Upper lobe of right lung (tissue), 1 donor: ENCODE measurements around the gene ZCCHC24. TPM values are rescaled to one million over a fixed set of nuclear protein-coding genes. Genes with fewer than 3 reads are reported as not detected.
A peak's percentile ranks its signal among the peaks of the same experiment; 100 is the strongest.

Experiments
- ATAC-seq: fragments of 200-7000 bp; cut with Tn5 transposase; one replicate; pipeline ENCODE4 v1.9.1; 2020; ENCODE audit warnings: mild to moderate bottlenecking, moderate library complexity
- DNase-seq: peaks from one replicate; pipeline ENCODE4 v3.0.0-alpha.2; 2020
- H3K27ac ChIP-seq: fragments of 200-600 bp; one replicate; pipeline ENCODE4 v1.8.0; 2022
- H3K27me3 ChIP-seq: fragments of 200-600 bp; one replicate; pipeline ENCODE4 v1.8.0; 2022; ENCODE audit warnings: mild to moderate bottlenecking
- H3K36me3 ChIP-seq: fragments of 200-600 bp; one replicate; pipeline ENCODE4 v1.8.0; 2022
- H3K4me1 ChIP-seq: fragments of 200-600 bp; one replicate; pipeline ENCODE4 v1.8.0; 2022
- H3K4me3 ChIP-seq: fragments of 200-600 bp; one replicate; pipeline ENCODE4 v1.8.0; 2022; ENCODE audit warnings: mild to moderate bottlenecking
- H3K9me3 ChIP-seq: fragments of 200-600 bp; one replicate; pipeline ENCODE4 v1.8.0; 2022
- intact Hi-C: fragments of 100-400 bp; cut with DNase I; formaldehyde crosslinking; loops from one replicate; pipeline ENCODE4 v1.11.0; 2022
- total RNA-seq: library from RNA; stranded (reverse); fragmentation: NEBNext Ultra II Directional; extraction: Animal tissue kit (Norgen Biotek cat#: 25700); gene quantifications from one replicate; pipeline ENCODE4 v1.2.1, GENCODE V29; 2021
- TF ChIP-seq, protein P1 (sequence below): fragments of 200-600 bp; IDR thresholded peaks from one replicate; pipeline ENCODE4 v1.8.0; 2022; ENCODE audit warnings: antibody characterized with exemption
- donor health status: DM: no; HTN: yes; CAD: no; lungs with severe emphysema.

The ZCCHC24 gene
- total RNA-seq, 1 donor from 2014 or later, result 32.4 TPM

DNA sequence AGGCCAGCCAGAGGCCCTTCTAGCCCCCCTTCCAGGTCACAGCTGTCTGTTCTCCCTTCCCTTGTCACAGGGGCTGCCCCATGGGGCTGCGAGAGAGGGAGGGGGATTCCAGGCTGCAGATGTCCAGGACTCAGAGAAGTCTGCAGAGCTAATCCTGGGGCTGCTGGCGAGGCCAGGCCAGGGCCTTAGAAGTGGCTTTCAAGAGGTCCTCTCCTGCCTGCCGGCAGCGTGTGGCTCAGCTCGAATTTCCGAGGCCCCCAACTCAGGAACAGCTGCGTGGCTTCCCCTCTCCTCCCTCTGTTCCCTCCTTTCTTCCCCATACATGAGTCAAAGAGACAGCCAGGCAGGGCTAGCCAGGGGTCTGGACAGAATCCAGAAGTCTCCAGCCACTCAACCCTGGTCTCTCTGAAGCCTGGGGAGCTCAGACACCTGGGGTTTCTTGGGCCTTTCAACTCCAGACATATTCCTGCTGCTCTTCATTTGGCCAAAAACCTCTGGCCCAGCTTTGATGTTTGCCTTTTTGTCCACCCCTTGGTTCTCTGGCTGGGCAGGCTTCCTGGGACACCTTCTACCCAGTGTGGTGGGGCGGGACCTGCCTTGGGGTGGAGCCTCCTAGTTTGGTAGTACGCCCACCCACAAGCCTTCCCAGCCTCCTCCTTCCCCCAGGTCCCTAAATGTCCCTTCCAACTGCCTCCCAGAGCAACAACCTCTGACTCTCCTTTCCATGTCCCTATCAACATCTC is 45.1 kb upstream of the ZCCHC24 start:
- peaks cover 16% of the 10 kb centered on the region for H3K4me1 ChIP-seq
- H3K9me3 ChIP-seq, result no peaks in the 10 kb centered on the region
- ATAC-seq (peak; percentile 8), DNase-seq (no peak)
- intact Hi-C loops, result no loop called here
- H3K27ac ChIP-seq, result peak overlapping the region; percentile 24
- no peak overlapping the region for H3K4me3 ChIP-seq
- TF ChIP-seq, protein P1, sequence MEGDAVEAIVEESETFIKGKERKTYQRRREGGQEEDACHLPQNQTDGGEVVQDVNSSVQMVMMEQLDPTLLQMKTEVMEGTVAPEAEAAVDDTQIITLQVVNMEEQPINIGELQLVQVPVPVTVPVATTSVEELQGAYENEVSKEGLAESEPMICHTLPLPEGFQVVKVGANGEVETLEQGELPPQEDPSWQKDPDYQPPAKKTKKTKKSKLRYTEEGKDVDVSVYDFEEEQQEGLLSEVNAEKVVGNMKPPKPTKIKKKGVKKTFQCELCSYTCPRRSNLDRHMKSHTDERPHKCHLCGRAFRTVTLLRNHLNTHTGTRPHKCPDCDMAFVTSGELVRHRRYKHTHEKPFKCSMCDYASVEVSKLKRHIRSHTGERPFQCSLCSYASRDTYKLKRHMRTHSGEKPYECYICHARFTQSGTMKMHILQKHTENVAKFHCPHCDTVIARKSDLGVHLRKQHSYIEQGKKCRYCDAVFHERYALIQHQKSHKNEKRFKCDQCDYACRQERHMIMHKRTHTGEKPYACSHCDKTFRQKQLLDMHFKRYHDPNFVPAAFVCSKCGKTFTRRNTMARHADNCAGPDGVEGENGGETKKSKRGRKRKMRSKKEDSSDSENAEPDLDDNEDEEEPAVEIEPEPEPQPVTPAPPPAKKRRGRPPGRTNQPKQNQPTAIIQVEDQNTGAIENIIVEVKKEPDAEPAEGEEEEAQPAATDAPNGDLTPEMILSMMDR, result no peak
- H3K27me3 ChIP-seq, result no peaks in the 10 kb centered on the region
- no peaks in the 10 kb centered on the region for H3K36me3 ChIP-seq

DNA sequence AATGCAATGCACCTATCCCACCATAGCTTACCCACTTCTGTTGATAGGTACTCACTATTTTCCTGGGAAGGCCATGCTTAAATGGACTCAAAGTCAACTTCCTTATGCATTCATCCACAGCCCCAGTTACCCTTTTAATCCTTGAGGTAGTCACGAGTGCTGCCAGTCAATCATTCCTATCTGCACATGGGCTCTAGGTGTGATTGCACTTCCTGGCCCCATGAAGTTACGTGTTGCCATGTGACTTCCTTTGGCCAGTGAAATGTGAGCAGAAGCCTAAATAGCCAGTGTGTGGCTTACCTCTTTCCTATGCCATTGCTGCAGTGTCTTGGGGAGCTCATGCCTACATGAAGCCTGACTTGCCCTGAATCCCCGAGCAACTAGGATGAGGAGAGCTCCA is 43.4 kb upstream of the ZCCHC24 start:
- no peak for ATAC-seq

DNA sequence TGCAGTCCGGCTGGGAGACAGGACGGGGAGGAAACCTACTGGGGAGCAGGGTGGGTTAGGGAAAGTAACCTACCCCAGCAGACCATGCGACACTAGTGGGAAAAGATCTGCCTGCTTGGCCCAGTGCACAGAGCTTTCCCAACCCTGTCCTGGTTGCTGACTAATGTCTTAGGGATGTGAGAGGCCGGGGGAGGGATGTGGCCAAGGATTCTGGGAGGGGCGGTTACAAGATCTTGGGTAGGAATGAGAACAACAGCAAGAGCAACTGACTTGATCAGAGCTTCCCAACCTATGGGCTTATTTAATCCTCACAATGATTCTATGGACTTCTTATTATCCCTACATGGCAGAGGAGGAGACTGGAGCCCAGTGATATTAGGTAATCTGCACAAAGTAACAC is 42.9 kb upstream of the ZCCHC24 start:
- intact Hi-C loops, result no loop called here
- ATAC-seq (peak; percentile 79), DNase-seq (no peak)
- peaks cover 16% of the 10 kb centered on the region for H3K4me1 ChIP-seq
- H3K27ac ChIP-seq, result peak overlapping the region; percentile 66
- TF ChIP-seq, protein P1, result no peak
- H3K36me3 ChIP-seq, result no peaks in the 10 kb centered on the region
- no peaks in the 10 kb centered on the region for H3K9me3 ChIP-seq
- H3K4me3 ChIP-seq, result no peak overlapping the region
- no peaks in the 10 kb centered on the region for H3K27me3 ChIP-seq

More for the DNA sequence above, 43.4 kb upstream of the ZCCHC24 start:
- intact Hi-C loops, result no loop called here
- Histone ChIP-seq H3K27me3 (no peaks in the 10 kb centered on the region), H3K9me3 (no peaks in the 10 kb centered on the region), H3K4me3 (no peak overlapping the region), H3K27ac (peak overlapping the region; percentile 66), H3K36me3 (no peaks in the 10 kb centered on the region), H3K4me1 (peaks cover 16% of the 10 kb centered on the region)
- TF ChIP-seq, protein P1, result no peak
- no peak for DNase-seq

DNA sequence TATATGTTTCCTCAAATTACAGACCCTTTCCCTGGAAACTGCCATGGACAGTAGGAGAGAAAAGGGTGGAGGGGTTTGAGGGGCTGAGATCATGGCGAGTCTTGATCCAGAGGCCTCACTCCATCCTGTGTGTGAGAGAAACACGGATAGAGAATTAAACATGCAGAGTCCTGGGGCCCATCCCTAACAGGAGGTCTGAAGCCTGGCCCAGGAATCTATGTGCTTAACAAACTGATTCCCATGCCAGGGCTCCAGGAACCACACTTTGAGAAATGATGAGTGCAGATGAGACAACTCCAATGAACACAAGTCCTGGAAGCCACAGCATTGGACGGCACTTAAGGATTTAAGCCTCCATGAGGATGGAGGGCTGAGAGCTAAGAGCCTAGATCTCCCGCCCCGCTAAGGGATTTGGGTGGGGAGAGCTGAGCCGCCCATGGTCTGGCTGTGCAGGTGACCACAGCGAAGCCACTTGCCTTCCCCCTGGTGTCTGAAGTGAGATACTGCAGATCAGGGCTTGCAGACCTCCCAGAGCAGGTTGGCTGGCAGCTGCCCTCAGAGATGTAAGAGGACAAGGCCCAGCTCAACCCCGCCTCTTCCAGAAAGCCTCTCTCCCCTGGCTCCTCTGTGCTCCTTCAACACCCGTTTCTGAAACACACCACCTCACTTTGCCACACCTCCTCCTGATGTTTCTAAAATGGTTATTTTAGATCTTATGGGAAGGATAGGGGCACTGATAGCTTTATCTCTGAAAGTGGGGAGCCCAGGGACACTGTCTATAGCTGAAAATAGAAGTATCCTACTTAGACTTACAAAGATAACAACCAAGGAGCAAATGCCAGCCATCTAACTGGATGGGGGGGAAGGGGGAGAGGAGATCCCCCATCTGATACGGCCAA is 42.1 kb upstream of the ZCCHC24 start:
- Histone ChIP-seq H3K27ac (peak overlapping the region; percentile 66), H3K36me3 (no peaks in the 10 kb centered on the region), H3K4me1 (peaks cover 17% of the 10 kb centered on the region), H3K27me3 (no peaks in the 10 kb centered on the region), H3K9me3 (no peaks in the 10 kb centered on the region), H3K4me3 (no peak overlapping the region)
- DNase-seq (peak; percentile 71), ATAC-seq (peak; percentile 80)
- TF ChIP-seq, protein P1, result peak; percentile 68
- intact Hi-C loops, result no loop called here

DNA sequence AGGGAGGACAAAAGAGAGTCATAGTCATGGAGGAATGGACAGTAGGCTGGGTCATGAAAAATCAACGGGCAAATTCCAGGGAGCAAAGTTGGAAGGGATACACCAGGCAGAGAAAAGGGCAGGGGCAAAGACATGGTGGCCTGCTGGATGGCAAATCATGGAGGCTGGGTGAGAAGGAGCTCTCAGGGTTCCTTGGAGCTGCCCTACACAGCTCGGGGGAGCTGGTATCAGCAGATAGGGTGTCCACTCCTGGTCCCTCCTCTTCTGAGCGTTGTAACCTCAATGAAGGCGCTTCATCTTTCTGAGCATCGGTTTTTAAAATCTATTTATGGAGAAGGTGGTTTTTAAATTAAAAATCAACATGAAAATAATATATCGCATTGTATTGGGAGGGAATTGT is 39.1 kb upstream of the ZCCHC24 start:
- ATAC-seq, result no peak
- Histone ChIP-seq H3K27ac (peak overlapping the region; percentile 59), H3K9me3 (no peaks in the 10 kb centered on the region), H3K4me3 (no peak overlapping the region), H3K4me1 (peaks cover 9% of the 10 kb centered on the region), H3K36me3 (no peaks in the 10 kb centered on the region), H3K27me3 (no peaks in the 10 kb centered on the region)
- DNase-seq, result no peak
- intact Hi-C loops, result no loop called here
- TF ChIP-seq, protein P1, result no peak
